ENCODE results near the gene PRKCD.

PRKCD gene

GRCh38 chr3:53171827-53172505, 11.0 kb downstream of the PRKCD start:
- no peak for DNase-seq

- no peak for DNase-seq
Measured at GRCh38 chr3:53173107-53173506, 12.1 kb downstream of the PRKCD start.

DNA sequence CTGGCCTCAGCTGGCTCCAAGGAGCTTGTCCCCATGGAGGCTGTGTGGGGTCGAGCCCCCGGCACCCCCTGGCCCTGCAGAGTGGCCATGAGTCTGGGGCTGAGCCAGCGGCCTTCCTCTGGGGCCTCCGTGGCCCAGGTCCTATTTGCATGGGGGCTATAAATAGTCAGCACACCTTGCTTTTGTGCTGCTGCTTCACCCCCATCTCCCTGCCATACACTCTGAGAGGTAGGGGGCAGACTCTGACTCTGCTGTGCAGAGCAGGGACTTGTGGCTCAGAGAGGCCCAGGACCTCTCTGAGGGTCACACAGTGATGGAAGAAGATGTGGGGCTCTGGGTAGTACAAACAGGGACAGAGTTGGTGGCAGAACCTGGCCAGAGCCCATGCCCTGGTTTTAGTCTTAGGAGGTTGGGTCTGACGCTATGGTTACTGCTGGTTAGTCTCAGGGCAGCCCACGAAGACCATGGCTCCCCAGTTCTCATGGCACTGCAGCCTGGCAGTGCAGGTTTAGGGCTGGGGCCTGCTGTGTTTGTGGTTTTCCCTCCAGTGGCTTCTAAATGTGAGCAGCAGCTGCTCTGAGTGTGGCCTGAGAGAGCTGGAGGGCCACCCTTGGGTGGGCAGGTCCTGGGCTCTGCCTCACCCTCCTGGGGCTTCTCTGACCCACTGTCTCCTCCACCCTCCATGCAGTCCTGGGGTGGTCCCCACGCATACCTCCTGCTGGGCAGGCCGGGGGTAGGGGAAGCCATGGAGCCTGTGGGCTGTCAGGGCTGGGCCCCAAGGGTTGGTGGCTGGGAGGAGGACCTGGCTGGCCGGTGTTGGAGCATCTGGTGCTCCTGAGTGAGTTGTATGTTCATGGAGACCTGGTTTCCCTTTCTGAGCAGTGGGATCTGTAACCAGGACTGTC, 13.6 kb downstream of the PRKCD start:
- no peak for DNase-seq

- no peak for DNase-seq
Measured at GRCh38 chr3:53175613-53176540, 14.9 kb downstream of the PRKCD start.

DNA sequence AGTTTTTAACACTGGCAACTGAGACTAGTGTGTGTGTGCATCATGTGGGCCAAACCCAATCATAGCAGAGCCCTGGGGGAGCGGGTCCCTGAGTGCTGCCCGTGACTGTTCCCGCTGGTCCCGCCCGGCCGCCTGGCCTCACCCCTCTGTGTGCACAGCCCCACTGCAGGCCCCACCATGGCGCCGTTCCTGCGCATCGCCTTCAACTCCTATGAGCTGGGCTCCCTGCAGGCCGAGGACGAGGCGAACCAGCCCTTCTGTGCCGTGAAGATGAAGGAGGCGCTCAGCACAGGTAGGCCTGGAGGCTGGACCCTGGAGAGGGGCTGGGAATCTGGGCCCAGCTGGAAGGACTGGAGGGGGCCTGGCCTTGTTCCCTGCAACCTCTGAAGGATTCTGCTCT, 17.2 kb downstream of the PRKCD start:
- DNase-seq: no peak

GRCh38 chr3:53179580-53179979, 18.6 kb downstream of the PRKCD start:
- DNase-seq: no peak

- no peak for DNase-seq
Measured at GRCh38 chr3:53180305-53181023, 19.5 kb downstream of the PRKCD start.

- DNase-seq: no peak
Measured at GRCh38 chr3:53181024-53181371, 20.0 kb downstream of the PRKCD start.

GRCh38 chr3:53181528-53181927, 20.5 kb downstream of the PRKCD start:
- DNase-seq: no peak

DNA sequence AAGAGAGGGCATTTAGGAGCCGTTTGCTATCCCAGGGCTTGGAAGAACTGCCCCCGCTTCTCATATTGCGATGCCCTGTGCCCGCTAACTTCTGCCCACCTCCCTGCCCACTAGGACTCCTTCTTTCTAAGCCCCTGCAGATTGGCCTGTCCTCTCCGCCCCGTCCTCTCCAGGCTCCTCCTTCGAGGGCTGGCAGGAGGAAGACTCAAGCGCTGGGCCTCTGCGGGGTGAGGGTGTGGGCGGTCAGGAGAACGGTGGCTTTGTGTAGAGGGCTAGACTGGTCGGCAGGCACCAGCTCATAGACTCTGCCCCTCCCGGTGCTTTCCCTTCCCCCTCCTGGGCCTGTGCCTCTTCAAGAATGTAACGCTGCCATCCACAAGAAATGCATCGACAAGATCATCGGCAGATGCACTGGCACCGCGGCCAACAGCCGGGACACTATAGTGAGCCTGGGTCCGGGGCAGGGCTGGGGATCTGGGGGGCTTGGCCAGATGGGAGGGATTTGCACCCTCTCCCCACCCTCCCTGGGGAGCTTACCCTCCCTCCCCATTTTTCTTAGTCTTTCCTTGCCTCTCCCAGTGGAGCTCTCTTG, 21.9 kb downstream of the PRKCD start:
- DNase-seq: no peak

DNA sequence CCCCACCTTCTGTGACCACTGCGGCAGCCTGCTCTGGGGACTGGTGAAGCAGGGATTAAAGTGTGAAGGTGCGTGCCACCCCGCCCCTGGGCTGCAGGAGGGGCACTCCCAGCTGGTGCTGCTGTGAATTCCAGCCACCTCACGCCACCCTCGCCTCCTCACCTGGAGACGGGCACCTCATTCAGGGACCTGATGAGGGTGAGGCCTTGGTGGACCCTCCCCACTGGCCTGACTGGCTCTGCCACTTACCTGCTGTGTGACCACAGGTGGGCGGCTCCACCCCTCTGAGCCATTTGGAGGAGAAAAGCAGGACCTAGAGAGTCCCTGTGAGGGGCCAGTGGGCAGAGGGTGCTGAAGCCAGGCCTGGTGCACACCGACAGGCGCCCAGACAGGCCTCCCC, 22.5 kb downstream of the PRKCD start:
- no peak for DNase-seq

GRCh38 chr3:53184701-53185100, 23.7 kb downstream of the PRKCD start:
- no peak for DNase-seq

DNA sequence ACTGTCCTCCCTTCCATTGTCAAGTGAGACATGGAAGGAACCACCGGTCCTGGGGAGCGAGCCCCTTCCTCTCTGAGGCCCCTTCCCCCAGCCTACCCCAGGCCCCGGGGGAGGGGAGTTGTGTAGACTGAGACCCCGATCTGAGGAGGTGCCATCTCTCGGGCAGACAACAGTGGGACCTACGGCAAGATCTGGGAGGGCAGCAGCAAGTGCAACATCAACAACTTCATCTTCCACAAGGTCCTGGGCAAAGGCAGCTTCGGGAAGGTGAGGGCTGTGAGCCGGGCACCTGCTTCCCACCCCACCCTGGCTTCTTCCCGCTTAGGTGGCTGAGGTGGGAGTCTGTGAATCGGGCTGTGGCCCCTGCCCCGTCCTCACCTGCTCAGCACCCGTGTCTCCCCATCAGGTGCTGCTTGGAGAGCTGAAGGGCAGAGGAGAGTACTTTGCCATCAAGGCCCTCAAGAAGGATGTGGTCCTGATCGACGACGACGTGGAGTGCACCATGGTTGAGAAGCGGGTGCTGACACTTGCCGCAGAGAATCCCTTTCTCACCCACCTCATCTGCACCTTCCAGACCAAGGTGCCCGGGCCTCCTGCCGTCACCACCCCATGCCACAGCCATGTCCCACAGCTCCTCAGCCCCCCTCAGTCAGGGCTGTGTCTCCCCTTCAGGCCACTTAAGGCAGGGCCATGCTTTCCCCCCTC, 24.9 kb downstream of the PRKCD start:
- no peak for DNase-seq

GRCh38 chr3:53186726-53187125, 25.7 kb downstream of the PRKCD start:
- DNase-seq: no peak

- DNase-seq: no peak
Measured at GRCh38 chr3:53187430-53187829, 26.4 kb downstream of the PRKCD start.

DNA sequence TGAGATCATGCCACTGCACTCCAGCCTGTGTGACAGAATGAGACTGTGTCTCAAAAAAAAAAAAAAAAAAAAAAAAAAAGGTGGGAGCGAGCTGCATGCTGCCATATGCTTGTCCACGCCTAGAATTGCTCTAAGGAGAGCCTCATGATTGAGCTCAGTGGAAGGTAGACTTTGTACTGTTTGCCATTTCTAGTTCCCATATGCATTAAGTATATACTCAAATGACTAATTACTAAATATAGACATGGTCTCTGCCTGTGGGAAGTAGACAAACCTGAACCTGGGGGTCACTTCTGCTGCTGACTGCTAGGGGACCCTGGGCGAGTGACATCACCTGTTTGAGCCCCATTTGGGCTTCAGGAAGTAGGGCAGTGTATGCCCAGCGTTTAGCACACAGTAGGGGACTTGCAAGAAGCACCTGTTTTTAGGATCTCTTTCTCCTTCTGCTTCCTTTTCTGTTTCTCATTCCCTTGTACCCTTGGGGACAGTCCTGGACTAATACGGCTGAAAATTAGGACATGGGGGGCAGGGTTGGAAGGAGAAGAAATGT, 27.2 kb downstream of the PRKCD start:
- DNase-seq: no peak

DNA sequence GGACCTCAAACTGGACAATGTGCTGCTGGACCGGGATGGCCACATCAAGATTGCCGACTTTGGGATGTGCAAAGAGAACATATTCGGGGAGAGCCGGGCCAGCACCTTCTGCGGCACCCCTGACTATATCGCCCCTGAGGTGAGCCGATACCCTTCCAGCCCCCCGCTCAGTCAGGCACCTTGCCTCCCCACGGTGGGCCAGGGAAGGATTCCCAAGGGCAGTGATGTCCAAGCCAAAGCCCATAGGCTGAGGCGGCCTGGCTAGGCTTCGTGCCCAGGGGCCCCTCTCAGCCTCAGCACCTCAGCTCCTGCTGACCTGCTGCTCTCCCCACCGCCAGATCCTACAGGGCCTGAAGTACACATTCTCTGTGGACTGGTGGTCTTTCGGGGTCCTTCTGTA, 27.7 kb downstream of the PRKCD start:
- no peak for DNase-seq

DNA sequence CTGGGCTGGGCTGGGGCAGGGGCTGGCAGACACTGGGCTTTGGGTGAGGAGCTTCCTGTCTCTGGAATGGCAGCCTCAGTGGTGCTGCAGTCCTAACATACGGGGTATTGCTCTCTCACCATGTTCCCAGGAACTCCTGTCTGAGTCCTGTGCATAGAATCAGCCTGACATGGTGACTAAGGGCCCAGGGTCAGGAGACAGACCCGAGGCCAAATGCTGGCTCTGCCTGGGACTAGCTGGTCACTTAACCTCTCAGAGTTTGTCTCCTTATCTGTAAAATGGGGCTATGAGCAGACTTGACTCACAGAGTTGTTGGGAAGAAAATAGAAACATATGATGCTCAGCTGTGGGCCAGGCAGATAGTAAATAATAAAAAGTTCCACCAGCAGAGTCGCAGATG, 28.3 kb downstream of the PRKCD start:
- DNase-seq: no peak

- DNase-seq: no peak
Measured at GRCh38 chr3:53190659-53191058, 29.6 kb downstream of the PRKCD start.

DNA sequence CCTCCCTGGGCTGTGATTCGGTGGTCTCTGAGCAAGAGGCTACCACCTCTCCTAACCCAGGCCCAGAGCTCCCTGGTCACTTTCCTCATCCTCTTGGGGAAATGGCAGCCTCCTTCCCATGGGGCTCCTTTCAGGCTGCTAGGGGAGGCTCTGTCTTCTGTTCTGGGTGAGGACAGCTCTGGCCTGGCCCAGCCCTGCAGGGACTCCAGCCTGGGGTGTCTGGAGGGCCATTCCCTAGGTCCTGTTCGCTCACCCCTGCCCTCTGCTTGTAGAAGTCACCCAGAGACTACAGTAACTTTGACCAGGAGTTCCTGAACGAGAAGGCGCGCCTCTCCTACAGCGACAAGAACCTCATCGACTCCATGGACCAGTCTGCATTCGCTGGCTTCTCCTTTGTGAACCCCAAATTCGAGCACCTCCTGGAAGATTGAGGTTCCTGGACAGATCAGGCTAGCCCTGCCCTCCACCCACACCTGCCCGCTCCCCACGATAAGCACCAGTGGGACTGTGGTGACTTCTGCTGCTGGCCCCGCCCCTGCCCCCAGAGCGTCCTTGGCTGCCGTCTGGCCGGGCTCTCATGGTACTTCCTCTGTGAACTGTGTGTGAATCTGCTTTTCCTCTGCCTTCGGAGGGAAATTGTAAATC, 30.9 kb downstream of the PRKCD start:
- no peak for DNase-seq

- DNase-seq: no peak
Measured at GRCh38 chr3:53192608-53193007, 31.6 kb downstream of the PRKCD start.

Data from CD4-positive, alpha-beta T cell treated with Interleukin-12 subunit alpha and Interleukin-12 subunit beta, for 1 hour (primary cell).